ENCODE data around the gene PARP3. TPM values are rescaled to one million over a fixed set of nuclear protein-coding genes. Genes with fewer than 3 reads are reported as not detected.

PARP3 gene
- total and polyA plus RNA-seq, 10 of the 15 experiments (the other 5 are each of a cell fraction or from before 2014, with no cell fraction given), result 2.1 to 31.2 (median 19.5) TPM

- TF ChIP-seq BCL3 (IDR thresholded peaks at IDR 0.05; ENCODE audit: borderline replicate concordance, insufficient read depth, low read depth, low read length, poor library complexity, severe bottlenecking), result no peak
- no peak for TF ChIP-seq ZNF384 (IDR thresholded peaks at IDR 0.05; ENCODE audit: borderline replicate concordance, low read depth, low read length)
- TF ChIP-seq SP1 (IDR thresholded peaks at IDR 0.05; ENCODE audit: low read depth, low read length), result no peak
Measured at GRCh38 chr3:51960386-51960785, 18.2 kb downstream of the PARP3 start (continued).

GRCh38 chr3:51961011-51961410 lies 18.8 kb downstream of the PARP3 start:
- FAIRE-seq (no peak), DNase-seq (ENCODE audit: low read depth, low spot score) (no peak), ATAC-seq (no peak)
- 79% methylated on average over 17 of the region's 18 CpGs for WGBS (ENCODE audit: insufficient coverage, insufficient replicate concordance, low lambda C conversion rate, missing lambda C conversion rate)
- CTCF ChIA-PET, result interaction anchor here (1.3 kb wide), 1 partner anchor 22 kb away, joined by 4 read pairs; the partner anchor contains the start of gene ACY1
- no peaks in the 10 kb centered on the region for H3K79me2 ChIP-seq (ENCODE audit: control insufficient read depth, insufficient read depth, low read length)
- no peak overlapping the region for H2AFZ ChIP-seq (ENCODE audit: control insufficient read depth, low read depth, low read length)
- no peak overlapping the region for H3K4me2 ChIP-seq (ENCODE audit: control insufficient read depth, insufficient read depth)
- intact Hi-C loops (cut with micrococcal nuclease; ENCODE audit: unreplicated experiment), result no loop called here
- H3K4me1 ChIP-seq (ENCODE audit: control insufficient read depth, insufficient read depth, low read length), result no peaks in the 10 kb centered on the region
- H3K27me3 ChIP-seq (replicated peaks in 1 of 2; ENCODE audit: control insufficient read depth in 2 of 2, insufficient read depth in 2 of 2, low read length in 1 of 2), result no peaks in the 10 kb centered on the region; a peak in 2 of 4 replicates
- POLR2A ChIA-PET, result no interaction called here
- no peaks in the 10 kb centered on the region for H4K20me1 ChIP-seq (ENCODE audit: control insufficient read depth, insufficient read depth)
- H3K36me3 ChIP-seq (ENCODE audit: control insufficient read depth in 2 of 2, insufficient read depth in 2 of 2, low read length in 1 of 2), result no peaks in the 10 kb centered on the region
- RAD21 ChIA-PET (ENCODE audit: unreplicated experiment), result interaction anchor here (1.2 kb wide), 1 partner anchor 19 kb away, joined by 3 read pairs; the partner anchor contains the start of gene PARP3
- SMC1A ChIA-PET (ENCODE audit: uncharacterized antibody, unreplicated experiment), result no interaction called here
- TF ChIP-seq PAX5 (IDR thresholded peaks at IDR 0.05; ENCODE audit: borderline replicate concordance, low read depth, low read length), result no peak
- no peak overlapping the region for H3K9ac ChIP-seq (ENCODE audit: control insufficient read depth, insufficient read depth, low read length)
- no peaks in the 10 kb centered on the region for H3K9me3 ChIP-seq (replicated peaks; ENCODE audit: control insufficient read depth, insufficient read depth, low read length)
- H3K4me3 ChIP-seq, result no peak overlapping the region
- H3K27ac ChIP-seq (ENCODE audit: control insufficient read depth, insufficient read depth), result no peak overlapping the region
- no TSS peak for BruUV-seq (replicated peaks)
- in situ Hi-C loops (cut with MboI), result no loop called here

Data from GM12878 (cell line).